ENCODE measurements around the gene SLC24A4.

DNA sequence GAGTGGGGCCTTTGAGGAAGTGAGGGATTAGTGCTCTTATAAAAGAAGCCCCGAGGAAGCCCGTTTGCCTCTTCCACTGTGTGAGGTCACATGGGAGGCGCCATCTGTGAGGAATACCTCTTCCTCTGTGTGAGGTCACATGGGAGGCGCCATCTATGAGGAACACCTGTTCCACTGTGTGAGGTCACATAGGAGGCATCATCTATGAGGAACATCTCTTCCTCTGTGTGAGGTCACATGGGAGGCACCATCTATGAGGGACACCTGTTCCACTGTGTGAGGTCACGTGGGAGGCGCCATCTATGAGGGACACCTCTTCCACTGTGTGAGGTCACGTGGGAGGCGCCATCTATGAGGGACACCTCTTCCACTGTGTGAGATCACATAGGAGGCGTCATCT lies 69.7 kb downstream of the SLC24A4 start:
- TF ChIP-seq, protein P1, sequence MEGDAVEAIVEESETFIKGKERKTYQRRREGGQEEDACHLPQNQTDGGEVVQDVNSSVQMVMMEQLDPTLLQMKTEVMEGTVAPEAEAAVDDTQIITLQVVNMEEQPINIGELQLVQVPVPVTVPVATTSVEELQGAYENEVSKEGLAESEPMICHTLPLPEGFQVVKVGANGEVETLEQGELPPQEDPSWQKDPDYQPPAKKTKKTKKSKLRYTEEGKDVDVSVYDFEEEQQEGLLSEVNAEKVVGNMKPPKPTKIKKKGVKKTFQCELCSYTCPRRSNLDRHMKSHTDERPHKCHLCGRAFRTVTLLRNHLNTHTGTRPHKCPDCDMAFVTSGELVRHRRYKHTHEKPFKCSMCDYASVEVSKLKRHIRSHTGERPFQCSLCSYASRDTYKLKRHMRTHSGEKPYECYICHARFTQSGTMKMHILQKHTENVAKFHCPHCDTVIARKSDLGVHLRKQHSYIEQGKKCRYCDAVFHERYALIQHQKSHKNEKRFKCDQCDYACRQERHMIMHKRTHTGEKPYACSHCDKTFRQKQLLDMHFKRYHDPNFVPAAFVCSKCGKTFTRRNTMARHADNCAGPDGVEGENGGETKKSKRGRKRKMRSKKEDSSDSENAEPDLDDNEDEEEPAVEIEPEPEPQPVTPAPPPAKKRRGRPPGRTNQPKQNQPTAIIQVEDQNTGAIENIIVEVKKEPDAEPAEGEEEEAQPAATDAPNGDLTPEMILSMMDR (IDR thresholded peaks at IDR 0.05; ENCODE audit: insufficient read depth, low read length, poor library complexity, severe bottlenecking): no peak
- no peak for TF ChIP-seq EZH2phosphoT487 (conservative IDR thresholded peaks at IDR 0.05; ENCODE audit: low read length)
